T-helper 1 cell (primary cell): ENCODE results near the gene RTKN2.
"Not testable (repeated sequence)": the region's sequence is repeated elsewhere in the genome, so short reads cannot be mapped to it uniquely, and the experiment has no call there.

Experiments
- DNase-seq, 5 donors: peaks; one replicate each; pipeline ENCODE4 v3.0.0-alpha.2; 2012 to 2020

RTKN2 gene

DNA sequence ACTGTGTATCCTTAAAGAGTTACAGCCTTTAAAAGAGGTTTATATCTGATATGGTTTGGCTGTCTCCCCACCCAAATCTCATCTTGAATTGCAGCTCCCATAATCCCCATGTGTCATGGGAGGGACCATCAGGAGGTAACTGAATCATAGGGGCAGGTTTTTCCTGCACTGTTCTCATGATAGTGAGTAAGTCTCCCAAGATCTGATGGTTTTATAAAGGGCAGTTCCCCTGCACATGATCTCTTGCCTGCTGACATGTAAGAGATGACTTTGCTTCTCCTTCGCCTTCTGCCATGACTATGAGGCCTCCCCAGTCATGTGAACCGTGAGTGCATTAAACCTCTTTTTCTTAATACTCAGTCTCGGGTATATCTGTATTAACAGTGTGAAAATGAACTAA, 9.7 kb downstream of the RTKN2 start:
- DNase-seq: no peak

GRCh38 chr10:62253704-62254103, 14.9 kb downstream of the RTKN2 start:
- no peak for DNase-seq

- no peak for DNase-seq
These were observed 16.6 kb downstream of the RTKN2 start for GRCh38 chr10:62252051-62252450.

DNA sequence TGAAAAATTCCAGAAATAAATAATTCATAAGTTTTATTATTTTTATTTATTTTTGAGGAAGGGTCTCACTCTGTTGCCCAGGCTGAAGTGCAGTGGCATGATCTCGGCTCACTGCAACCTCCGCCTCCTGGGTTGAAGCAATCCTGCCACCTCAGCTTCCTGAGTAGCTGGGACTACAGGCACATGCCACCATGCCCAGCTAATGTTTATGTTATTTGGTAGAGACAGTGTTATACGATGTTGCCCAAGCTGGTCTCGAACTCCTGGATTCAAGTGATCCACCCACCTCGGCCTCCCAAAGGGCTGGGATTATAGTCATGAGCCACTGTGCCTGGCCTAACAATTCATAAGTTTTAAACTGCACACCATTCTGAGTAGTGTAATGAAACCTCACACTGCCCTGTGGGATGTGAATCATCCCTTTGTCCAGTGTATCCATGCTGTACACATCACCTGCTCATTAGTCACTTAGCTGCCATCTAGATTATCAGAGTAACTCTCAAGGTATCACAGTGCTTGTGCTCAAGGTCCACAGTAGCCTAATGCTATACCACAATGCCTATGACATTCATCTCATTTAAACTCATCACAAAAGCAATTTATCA, 17.9 kb downstream of the RTKN2 start:
- no peak for DNase-seq

GRCh38 chr10:62249957-62250356, 18.7 kb downstream of the RTKN2 start:
- no peak for DNase-seq

- no peak for DNase-seq
These were observed 20.2 kb downstream of the RTKN2 start for GRCh38 chr10:62248465-62248864.

DNA sequence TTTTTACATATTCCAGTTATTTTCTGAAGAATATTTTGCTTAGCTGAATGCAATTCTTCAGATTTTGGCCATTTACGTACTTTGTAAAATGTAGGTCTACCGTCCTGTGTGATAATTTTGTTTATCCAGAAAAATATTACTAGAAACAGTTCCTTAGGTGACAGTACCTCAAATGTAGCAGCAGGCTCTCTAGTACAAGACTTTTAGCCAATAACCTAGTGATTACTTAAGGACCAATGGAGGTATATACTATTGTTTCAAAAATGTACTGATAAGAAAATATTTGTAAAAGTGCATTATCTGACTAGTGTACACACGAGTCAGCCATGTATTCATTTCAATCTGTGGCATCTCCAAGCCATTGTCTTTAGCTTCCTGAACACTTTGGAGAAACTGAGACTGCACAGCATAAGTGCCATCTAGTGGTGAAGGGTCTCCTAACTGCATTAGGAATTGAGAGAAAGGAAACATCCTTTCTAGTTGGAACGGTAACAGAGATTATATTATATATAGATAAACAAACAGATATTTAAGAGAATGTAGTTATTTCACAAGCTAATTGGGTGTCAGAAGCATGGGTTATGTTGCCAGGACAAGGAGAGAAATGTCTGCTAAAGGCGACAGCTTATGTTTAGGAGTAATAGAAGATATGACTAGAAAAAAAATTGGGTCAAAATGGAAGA, 23.7 kb downstream of the RTKN2 start:
- peak in 4 of 5 donors; percentile 4 to 86 (median 22) for DNase-seq

DNA sequence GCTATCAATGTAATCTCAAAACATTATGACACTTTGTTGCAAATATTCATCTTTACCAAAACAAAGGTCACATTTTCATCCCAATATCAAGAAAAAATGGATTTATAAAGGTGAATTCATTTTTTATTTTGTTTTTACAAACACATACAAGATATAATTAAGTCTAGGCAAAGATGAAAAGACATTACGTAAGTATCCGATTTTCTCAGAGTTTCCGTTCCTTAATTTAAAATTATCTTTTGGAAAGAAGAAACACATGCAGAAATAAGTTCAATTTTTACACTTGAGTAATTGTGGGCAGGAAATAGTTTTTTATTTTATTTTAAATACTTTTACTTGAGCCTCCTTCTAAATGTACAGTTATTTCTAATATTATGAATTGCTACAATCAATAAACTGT, 24.6 kb downstream of the RTKN2 start:
- DNase-seq: no peak

- peak in 1 of 5 donors; percentile 67 for DNase-seq
These were observed 25.0 kb downstream of the RTKN2 start for GRCh38 chr10:62243647-62243997.

GRCh38 chr10:62242965-62243646, 25.5 kb downstream of the RTKN2 start:
- peak in 1 of 5 donors; percentile 72 for DNase-seq

DNA sequence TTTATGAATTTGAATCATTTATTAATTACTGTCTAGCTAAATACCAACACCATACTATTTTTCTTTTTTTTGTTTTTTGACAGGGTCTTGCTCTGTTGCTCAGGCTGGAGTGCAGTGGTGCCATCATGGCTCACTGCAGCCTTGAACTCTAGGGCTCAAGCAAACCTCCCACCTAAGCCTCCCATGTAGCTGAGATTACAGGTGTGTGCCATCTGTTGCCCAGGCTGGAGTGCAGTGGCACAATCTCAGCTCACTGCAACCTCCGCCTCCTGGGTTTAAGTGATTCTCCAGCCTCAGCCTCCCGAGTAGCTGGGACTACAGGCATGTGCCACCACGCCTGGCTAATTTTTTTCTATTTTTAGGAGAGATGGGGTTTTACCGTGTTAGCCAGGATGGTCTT, 27.1 kb downstream of the RTKN2 start:
- DNase-seq: not testable (repeated sequence)

GRCh38 chr10:62239994-62240393, 28.6 kb downstream of the RTKN2 start:
- DNase-seq: no peak

- no peak for DNase-seq
These were observed 29.8 kb downstream of the RTKN2 start for GRCh38 chr10:62238880-62239279.

DNA sequence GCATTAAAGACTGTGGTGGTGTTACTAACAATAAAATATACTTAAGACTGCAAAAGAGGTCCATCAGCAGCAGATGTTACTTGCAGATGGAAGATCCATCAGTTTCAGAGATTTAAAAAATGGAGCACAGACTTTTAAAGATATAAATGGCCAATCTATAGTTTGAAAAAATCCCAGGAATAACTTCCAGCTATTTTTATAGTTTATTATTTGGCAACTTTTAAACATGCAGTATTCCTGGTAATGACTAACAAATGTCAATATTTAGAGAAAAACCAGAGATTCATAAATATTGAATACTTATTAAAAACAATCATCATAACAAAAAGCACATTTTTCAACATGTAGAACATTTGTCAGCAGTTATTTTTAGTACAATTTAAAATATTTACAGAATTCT, 30.7 kb downstream of the RTKN2 start:
- DNase-seq: no peak

GRCh38 chr10:62237506-62237905, 31.1 kb downstream of the RTKN2 start:
- DNase-seq: no peak

GRCh38 chr10:62234077-62234605, 34.5 kb downstream of the RTKN2 start:
- DNase-seq: peak in 1 of 5 donors; percentile 51

DNA sequence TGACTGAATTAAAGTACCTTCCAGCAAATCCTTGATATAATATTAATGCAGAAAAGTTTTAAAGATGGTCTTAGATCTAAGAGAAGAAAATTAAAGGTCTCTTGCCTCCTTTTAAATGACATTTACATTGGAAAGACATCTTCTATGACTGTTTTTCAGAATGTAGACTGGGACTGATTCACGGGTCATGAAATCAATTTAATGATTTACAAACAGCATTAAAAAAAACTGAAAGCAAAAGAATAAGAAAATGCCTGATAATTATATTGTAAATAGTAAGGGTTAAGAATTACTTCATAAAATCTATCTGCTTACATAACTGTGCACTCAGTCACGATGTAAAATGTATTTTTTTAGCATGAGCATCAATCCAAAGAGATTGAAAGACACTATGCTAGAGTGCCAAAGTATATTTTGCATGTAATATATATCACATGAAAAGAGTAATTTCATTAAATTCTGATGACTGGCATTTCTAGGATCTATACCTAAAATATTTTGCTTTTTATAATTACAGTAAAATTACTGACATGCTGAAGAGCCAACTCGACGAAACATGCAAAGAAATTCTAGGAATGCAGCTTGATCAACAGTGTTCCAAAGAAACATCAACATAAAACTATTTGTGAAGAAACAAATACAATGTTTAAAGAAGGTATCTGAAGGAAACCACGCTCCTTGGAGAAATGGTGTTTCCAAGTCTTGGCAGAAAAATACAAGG, 35.1 kb downstream of the RTKN2 start:
- no peak for DNase-seq

GRCh38 chr10:62231805-62232204, 36.8 kb downstream of the RTKN2 start:
- DNase-seq: no peak

DNA sequence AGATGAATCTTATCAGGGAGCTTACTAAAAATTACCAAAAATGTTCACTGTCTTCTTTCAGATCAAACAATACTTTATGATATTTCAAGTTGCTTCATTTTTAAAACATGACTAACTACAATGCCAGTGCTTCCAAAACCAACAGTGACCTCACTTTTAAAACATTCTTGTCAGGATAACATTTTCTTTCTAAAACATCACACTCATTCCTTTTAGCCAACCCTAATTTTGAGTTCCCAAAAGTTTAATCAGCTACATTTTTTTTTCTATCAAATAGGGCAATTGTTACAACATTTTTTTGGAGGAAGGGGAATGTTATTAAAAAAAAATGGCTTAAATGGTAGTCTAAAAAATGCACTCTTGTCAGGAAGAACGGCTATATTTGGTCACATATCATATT, 37.3 kb downstream of the RTKN2 start:
- DNase-seq: no peak

- no peak for DNase-seq
These were observed 38.1 kb downstream of the RTKN2 start for GRCh38 chr10:62230344-62231121.

DNA sequence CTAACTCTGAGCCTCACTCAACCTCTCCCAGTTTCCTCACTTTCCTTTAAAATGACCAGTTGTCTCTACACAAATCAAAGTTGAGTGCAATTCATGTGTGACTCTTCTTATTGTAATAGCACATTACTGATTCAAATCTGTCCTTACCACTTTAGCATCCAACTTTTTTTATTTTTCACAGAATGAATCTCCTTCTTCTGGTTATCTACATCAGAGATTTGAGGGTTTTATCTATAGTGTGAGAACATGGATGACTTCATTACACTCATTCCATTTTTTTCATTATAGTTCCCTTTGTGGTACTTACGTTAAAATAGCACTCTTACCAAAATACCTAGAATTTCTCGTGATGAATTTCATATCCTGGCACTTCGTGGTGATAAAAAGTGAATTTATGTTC, 43.3 kb downstream of the RTKN2 start:
- peak in 1 of 5 donors; percentile 67 for DNase-seq

DNA sequence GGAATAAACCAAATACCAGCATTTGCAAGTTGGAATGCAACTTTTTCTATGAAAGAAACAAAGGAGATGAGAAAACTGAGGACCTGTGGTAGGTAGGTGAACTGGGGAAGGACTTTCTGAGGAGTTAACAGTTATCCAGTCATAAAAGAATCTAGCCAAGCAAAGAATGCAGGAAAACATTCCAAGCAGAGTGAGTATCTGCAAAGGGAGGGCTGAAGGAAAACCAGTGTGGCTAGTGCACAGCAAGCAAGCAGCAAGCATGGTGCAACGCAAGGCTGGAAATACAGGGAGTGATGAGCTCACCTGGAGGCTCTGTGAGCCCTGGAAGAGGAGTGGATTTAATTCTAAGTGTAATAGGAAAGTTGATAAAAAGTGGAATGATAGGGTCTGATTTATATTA, 44.0 kb downstream of the RTKN2 start:
- no peak for DNase-seq

GRCh38 chr10:62217683-62218082, 51.0 kb downstream of the RTKN2 start:
- DNase-seq: no peak
